GM12878 (cell line): ENCODE measurements around the gene FAM120B. TPM values are rescaled to one million over a fixed set of nuclear protein-coding genes. Genes with fewer than 3 reads are reported as not detected.

ENCODE experiments used
- ATAC-seq: fragments of 200-7000 bp; cut with Tn5 transposase; 3 replicates; pipeline ENCODE4 v1.9.1; 2020; ENCODE audit warnings: mild to moderate bottlenecking, moderate library complexity
- BruUV-seq: library from RNA; stranded (reverse); fragments of 400-500 nt; replicated peaks from 2 replicates; lab custom pipeline; 2021; lab: Mats Ljungman, UMichigan
- CTCF ChIA-PET: fragments of 300-600 bp; sonication (Branson Sonifier 250); formaldehyde crosslinking; extraction: SDS; loops from one replicate; lab custom pipeline; 2021; ENCODE audit warnings: inconsistent platforms; lab: Yijun Ruan, JAX
- POLR2A ChIA-PET: fragments of 350-600 bp; formaldehyde crosslinking; extraction: SDS; loops from one replicate; lab custom pipeline; 2021; ENCODE audit warnings: inconsistent platforms; lab: Charles Lee
- RAD21 ChIA-PET: fragments of 300-600 bp; sonication (Branson Sonifier 250); formaldehyde crosslinking; loops from one replicate; lab custom pipeline; 2023; ENCODE audit warnings: antibody characterized with exemption; ENCODE audit not compliant: unreplicated experiment; lab: Charles Lee
- SMC1A ChIA-PET: fragments of 300-600 bp; sonication (Branson Sonifier 250); formaldehyde crosslinking; loops from one replicate; lab custom pipeline; 2023; ENCODE audit not compliant: unreplicated experiment, uncharacterized antibody; lab: Charles Lee
- DNase-seq: peaks from one replicate; pipeline ENCODE4 v3.0.0-alpha.2; 2011; ENCODE audit warnings: low read depth, low spot score
- FAIRE-seq: peaks from 3 replicates; lab custom pipeline; 2011; peaks lifted over from hg19 to GRCh38; lab: Jason Lieb, UNC
- H2AFZ ChIP-seq: 2 replicates; pipeline ENCODE4 v1.6.0; 2011; ENCODE audit warnings: low read depth, low read length, control low read depth; ENCODE audit not compliant: control insufficient read depth
- H3K27ac ChIP-seq: 2 replicates; pipeline ENCODE4 v1.5.1; 2011; ENCODE audit warnings: control low read depth; ENCODE audit not compliant: control insufficient read depth, insufficient read depth
- H3K27me3 ChIP-seq, 2 experiments: replicated peaks in 1 of 2; 2 replicates each; pipeline versions ENCODE4 v1.6.0 to v1.6.1; 2011; ENCODE audit warnings: low read length in 1 of 2; ENCODE audit not compliant: control insufficient read depth in 2 of 2, insufficient read depth in 2 of 2
- H3K36me3 ChIP-seq, 2 experiments: 2 replicates each; pipeline ENCODE4 v1.5.1; 2011; ENCODE audit warnings: low read length in 1 of 2; ENCODE audit not compliant: control insufficient read depth in 2 of 2, insufficient read depth in 2 of 2
- H3K4me1 ChIP-seq: 2 replicates; pipeline ENCODE4 v1.6.1; 2011; ENCODE audit warnings: mild to moderate bottlenecking, low read length, moderate library complexity, mixed read lengths; ENCODE audit not compliant: control insufficient read depth, insufficient read depth
- H3K4me2 ChIP-seq: 2 replicates; pipeline ENCODE4 v1.6.0; 2011; ENCODE audit warnings: control low read depth; ENCODE audit not compliant: control insufficient read depth, insufficient read depth
- H3K4me3 ChIP-seq: fragments of 200-600 bp; sonication (generic); 2 replicates; pipeline ENCODE4 v1.5.1; 2016
- H3K79me2 ChIP-seq: 2 replicates; pipeline ENCODE4 v1.6.0; 2011; ENCODE audit warnings: low read length; ENCODE audit not compliant: control insufficient read depth, insufficient read depth
- H3K9ac ChIP-seq: 2 replicates; pipeline ENCODE4 v1.8.0; 2011; ENCODE audit warnings: low read length, control low read depth, mixed read lengths; ENCODE audit not compliant: control insufficient read depth, insufficient read depth
- H3K9me3 ChIP-seq: replicated peaks from 3 replicates; pipeline ENCODE4 v1.5.1; 2011; ENCODE audit warnings: mild to moderate bottlenecking, low read length; ENCODE audit not compliant: control insufficient read depth, insufficient read depth
- H4K20me1 ChIP-seq: 2 replicates; pipeline ENCODE4 v1.6.0; 2011; ENCODE audit not compliant: control insufficient read depth, insufficient read depth
- BCL3 ChIP-seq: IDR thresholded peaks from 2 replicates; pipeline ENCODE4 v1.6.1; 2011; ENCODE audit warnings: borderline replicate concordance, low read depth, mild to moderate bottlenecking, moderate library complexity, low read length; ENCODE audit not compliant: insufficient read depth, poor library complexity, severe bottlenecking
- CTCF ChIP-seq, 3 experiments: IDR thresholded peaks in 2 of 3; conservative IDR thresholded peaks in 1 of 3; 2 replicates each; pipeline ENCODE4 v1.5.1; 2011; ENCODE audit warnings: low read depth in 3 of 3, low read length in 3 of 3, mild to moderate bottlenecking in 3 of 3, control low read depth in 2 of 3, moderate library complexity in 2 of 3, inconsistent platforms in 1 of 3, mixed read lengths in 1 of 3; ENCODE audit not compliant: control insufficient read depth in 2 of 3, insufficient read depth in 1 of 3; ENCODE audit errors: extremely low read depth in 1 of 3
- FOXK2 ChIP-seq: fragments of 450-650 bp; IDR thresholded peaks from 2 replicates; pipeline ENCODE4 v1.6.1; 2017; ENCODE audit warnings: mild to moderate bottlenecking, moderate library complexity
- HDAC2 ChIP-seq: fragments of 200-600 bp; sonication (generic); IDR thresholded peaks from 2 replicates; pipeline ENCODE4 v1.6.1; 2017
- NFXL1 ChIP-seq: fragments of 450-650 bp; IDR thresholded peaks from 2 replicates; pipeline ENCODE4 v1.6.1; 2017; ENCODE audit warnings: antibody characterized with exemption, mild to moderate bottlenecking, borderline replicate concordance
- PBX3 ChIP-seq: IDR thresholded peaks from 2 replicates; pipeline ENCODE4 v1.6.1; 2011; ENCODE audit warnings: mild to moderate bottlenecking, low read depth, low read length, moderate library complexity; ENCODE audit not compliant: insufficient replicate concordance
- RAD21 ChIP-seq: IDR thresholded peaks from 2 replicates; pipeline ENCODE4 v1.6.1; 2011; ENCODE audit warnings: mild to moderate bottlenecking, low read depth, low read length, moderate library complexity; ENCODE audit not compliant: insufficient read depth
- RAD51 ChIP-seq: fragments of 450-650 bp; IDR thresholded peaks from 2 replicates; pipeline ENCODE4 v1.6.1; 2016; ENCODE audit warnings: moderate library complexity, mild to moderate bottlenecking, inconsistent platforms
- STAT1 ChIP-seq: fragments of 450-650 bp; conservative IDR thresholded peaks from 2 replicates; pipeline ENCODE4 v1.6.1; 2014; ENCODE audit warnings: antibody characterized with exemption, mild to moderate bottlenecking
- TCF7 ChIP-seq: IDR thresholded peaks from 2 replicates; pipeline ENCODE4 v1.6.1; 2014; ENCODE audit warnings: antibody characterized with exemption, borderline replicate concordance
- WRNIP1 ChIP-seq: IDR thresholded peaks from 2 replicates; pipeline ENCODE4 v1.6.1; 2011; ENCODE audit warnings: low read depth, low read length, improper control_type of control experiment, borderline replicate concordance
- ZNF207 ChIP-seq: fragments of 450-650 bp; IDR thresholded peaks from 2 replicates; pipeline ENCODE4 v1.6.1; 2014; ENCODE audit warnings: antibody characterized with exemption, mild to moderate bottlenecking, borderline replicate concordance
- ZNF592 ChIP-seq: fragments of 450-650 bp; IDR thresholded peaks from 2 replicates; pipeline ENCODE4 v1.6.1; 2017; ENCODE audit warnings: mild to moderate bottlenecking, moderate library complexity
- WGBS: methylation state at CpG from one replicate; pipeline ENCODE4 v1.1.6; 2016; ENCODE audit warnings: low lambda C conversion rate; ENCODE audit not compliant: insufficient replicate concordance, insufficient coverage; ENCODE audit errors: missing lambda C conversion rate; 5-methylcytosine and 5-hydroxymethylcytosine counted together
- in situ Hi-C: fragments of 300-500 bp; cut with MboI; formaldehyde crosslinking; loops from 9 replicates; pipeline ENCODE4 v1.14.3; 2018; ENCODE audit warnings: mixed read lengths
- intact Hi-C: fragments of 100-400 bp; cut with micrococcal nuclease; formaldehyde crosslinking; loops from one replicate; pipeline ENCODE4 v1.14.2; 2022; ENCODE audit not compliant: unreplicated experiment
- polyA plus RNA-seq, 11 experiments: library from polyadenylated mRNA; depleted of rRNA in 4 of 11; unstranded in 6 of 11; stranded (reverse) in 5 of 11; fragments of >200 nt; fragmentation: Nextera tagmentation in 4 of 11; fragmentation: Illumina TruSeq in 1 of 11; extraction: Ambion mirVana in 4 of 11; extraction: Trizol in 1 of 11; gene quantifications; 1 replicate in 1 of 11; 2 replicates in 10 of 11; pipeline versions ENCODE4 v1.2.1 to v1.2.3, GENCODE V29; 2011 to 2016; ENCODE audit warnings: inconsistent platforms in 2 of 11, missing spikeins in 2 of 11, low read depth in 1 of 11
- total RNA-seq, 4 experiments: library from RNA; depleted of rRNA in 3 of 4; stranded (reverse); fragments of >200 nt in 3 of 4; fragmentation: Illumina TruSeq in 1 of 4; extraction: Trizol in 1 of 4; gene quantifications; 2 replicates each; pipeline versions ENCODE4 v1.2.1 to v1.2.3, GENCODE V29; 2013 to 2021

The FAM120B gene
- total and polyA plus RNA-seq, 10 of the 15 experiments (the other 5 are each of a cell fraction or from before 2014, with no cell fraction given): 3.3 to 21.6 (median 15.3) TPM

- intact Hi-C loops (loop anchor here (10.0 kb wide), 1 partner anchor 458 kb away; no protein-coding TSS in a partner anchor), in situ Hi-C loops (no loop called here)
- ChIA-PET POLR2A (interaction anchor here (1.0 kb wide), 1 partner anchor 14 kb away, joined by 5 read pairs; no protein-coding TSS in a partner anchor), SMC1A (interaction anchor here (0.7 to 2.1 kb wide), 6 partner anchors 13 to 534 kb away, joined by 3 to 7 read pairs (median 5); no protein-coding TSS in a partner anchor), CTCF (interaction anchor here (1.1 to 2.2 kb wide), 5 partner anchors 16 to 236 kb away, joined by 3 to 5 read pairs (median 3); no protein-coding TSS in a partner anchor), RAD21 (interaction anchor here (0.6 to 2.1 kb wide), 7 partner anchors 16 to 461 kb away, joined by 3 to 11 read pairs (median 3); no protein-coding TSS in a partner anchor)
- H3K4me3 ChIP-seq: no peak overlapping the region
- H3K27ac ChIP-seq: no peak overlapping the region
- H3K9ac ChIP-seq: no peak overlapping the region
- DNase-seq (no peak), ATAC-seq (no peak), FAIRE-seq (no peak)
- peaks cover 13 to 46% of the 10 kb centered on the region in 2 experiments for H3K27me3 ChIP-seq
- H3K79me2 ChIP-seq: no peaks in the 10 kb centered on the region
- H3K36me3 ChIP-seq: no peaks in the 10 kb centered on the region
- no TSS peak for BruUV-seq
- WGBS: 23% methylated on average over 13 of the region's 13 CpGs
- peaks cover 27% of the 10 kb centered on the region for H3K4me1 ChIP-seq
- H3K9me3 ChIP-seq: no peaks in the 10 kb centered on the region
- H3K4me2 ChIP-seq: no peak overlapping the region
- no peak overlapping the region for H2AFZ ChIP-seq
- no peaks in the 10 kb centered on the region for H4K20me1 ChIP-seq
- TF ChIP-seq BCL3 (no peak), RAD21 (peak; percentile 47), STAT1 (no peak), ZNF207 (no peak), NFXL1 (no peak), WRNIP1 (no peak), PBX3 (no peak), FOXK2 (no peak), TCF7 (no peak), HDAC2 (no peak), RAD51 (peak; percentile 62), ZNF592 (no peak), CTCF (IDR thresholded peaks at IDR 0.05 in 2 of 3, conservative IDR thresholded peaks at IDR 0.05 in 1 of 3; ENCODE audit: control insufficient read depth in 2 of 3, extremely low read depth in 1 of 3, insufficient read depth in 1 of 3, low read depth in 3 of 3, low read length in 3 of 3) (peak in 1 of 3 experiments; percentile 31; a peak in 1 of 6 replicates)
These were observed 14.0 kb upstream of the FAM120B start for GRCh38 chr6:170292407-170293158.
